Caco-2 (cell line): ENCODE data around the gene TBPL2. TPM values are rescaled to one million over a fixed set of nuclear protein-coding genes. Genes with fewer than 3 reads are reported as not detected.
A peak's percentile ranks its signal among the peaks of the same experiment; 100 is the strongest.
"Not testable (repeated sequence)": the region's sequence is repeated elsewhere in the genome, so short reads cannot be mapped to it uniquely, and the experiment has no call there.

Source experiments
- BruUV-seq: library from RNA; stranded (reverse); fragments of 400-500 nt; replicated peaks from 2 replicates; lab custom pipeline; 2021; lab: Mats Ljungman, UMichigan
- CTCF ChIA-PET: fragments of 300-600 bp; sonication (Branson Sonifier 250); formaldehyde crosslinking; loops from one replicate; lab custom pipeline; 2022; ENCODE audit warnings: antibody characterized with exemption; lab: Charles Lee
- POLR2A ChIA-PET: fragments of 300-600 bp; sonication (Branson Sonifier 250); formaldehyde crosslinking; loops from one replicate; lab custom pipeline; 2022; ENCODE audit warnings: antibody characterized with exemption; lab: Charles Lee
- DNase-seq, 2 experiments: peaks; one replicate each; pipeline versions ENCODE4 v3.0.0 to v3.0.0-alpha.2; 2020 to 2022
- H3K27me3 ChIP-seq: replicated peaks from 2 replicates; pipeline ENCODE4 v1.6.0; 2011; ENCODE audit warnings: low read length; ENCODE audit not compliant: control insufficient read depth, insufficient read depth
- H3K36me3 ChIP-seq: 2 replicates; pipeline ENCODE4 v1.5.1; 2011; ENCODE audit warnings: low read length; ENCODE audit not compliant: control insufficient read depth, insufficient read depth
- H3K4me1 ChIP-seq: fragments of 250-450 bp; sonication (Bioruptor Pico); 2 replicates; pipeline ENCODE4 v1.5.1; 2020; ENCODE audit warnings: mild to moderate bottlenecking
- H3K4me3 ChIP-seq: 2 replicates; pipeline ENCODE4 v1.5.1; 2011; ENCODE audit warnings: low read depth, mild to moderate bottlenecking, control low read depth, low read length
- H3K9me3 ChIP-seq: fragments of 250-450 bp; sonication (Bioruptor Pico); 2 replicates; pipeline ENCODE4 v1.5.1; 2020; ENCODE audit warnings: mild to moderate bottlenecking, moderate library complexity
- H3K27ac Mint-ChIP-seq: one replicate; pipeline ENCODE4 v1.8.0; 2022; ENCODE audit warnings: mixed read lengths; ENCODE audit not compliant: unreplicated experiment
- H3K27me3 Mint-ChIP-seq: one replicate; pipeline ENCODE4 v1.8.0; 2022; ENCODE audit warnings: mixed read lengths; ENCODE audit not compliant: insufficient read depth, unreplicated experiment
- H3K36me3 Mint-ChIP-seq: one replicate; pipeline ENCODE4 v1.8.0; 2022; ENCODE audit warnings: mild to moderate bottlenecking, mixed read lengths; ENCODE audit not compliant: insufficient read depth, unreplicated experiment
- H3K4me1 Mint-ChIP-seq: one replicate; pipeline ENCODE4 v1.8.0; 2022; ENCODE audit warnings: low read depth, mixed read lengths; ENCODE audit not compliant: unreplicated experiment
- H3K4me3 Mint-ChIP-seq: one replicate; pipeline ENCODE4 v1.8.0; 2022; ENCODE audit warnings: mild to moderate bottlenecking, moderate library complexity, mixed read lengths; ENCODE audit not compliant: unreplicated experiment
- H3K9me3 Mint-ChIP-seq: one replicate; pipeline ENCODE4 v1.8.0; 2022; ENCODE audit warnings: mixed read lengths; ENCODE audit not compliant: unreplicated experiment
- intact Hi-C: fragments of 100-400 bp; cut with micrococcal nuclease; formaldehyde crosslinking; loops from one replicate; pipeline ENCODE4 v1.10.0; 2022; ENCODE audit not compliant: unreplicated experiment
- total RNA-seq: library from RNA; stranded (reverse); gene quantifications from 2 replicates; pipeline ENCODE4 v1.2.3, GENCODE V29; 2022
- TF ChIP-seq, protein P1 (sequence below), 2 experiments: fragments of 200-600 bp in 1 of 2; IDR thresholded peaks; 1 replicate in 1 of 2; 2 replicates in 1 of 2; pipeline versions ENCODE4 v1.5.1 to v1.8.0; 2011 to 2022; ENCODE audit warnings: antibody characterized with exemption in 1 of 2, control low read depth in 1 of 2, inconsistent platforms in 1 of 2, low read depth in 1 of 2, low read length in 1 of 2, mild to moderate bottlenecking in 1 of 2, moderate library complexity in 1 of 2; ENCODE audit not compliant: insufficient read depth in 1 of 2, severe bottlenecking in 1 of 2, unreplicated experiment in 1 of 2

The TBPL2 gene
- total RNA-seq, 1 experiment from 2014 or later = not detected

DNA sequence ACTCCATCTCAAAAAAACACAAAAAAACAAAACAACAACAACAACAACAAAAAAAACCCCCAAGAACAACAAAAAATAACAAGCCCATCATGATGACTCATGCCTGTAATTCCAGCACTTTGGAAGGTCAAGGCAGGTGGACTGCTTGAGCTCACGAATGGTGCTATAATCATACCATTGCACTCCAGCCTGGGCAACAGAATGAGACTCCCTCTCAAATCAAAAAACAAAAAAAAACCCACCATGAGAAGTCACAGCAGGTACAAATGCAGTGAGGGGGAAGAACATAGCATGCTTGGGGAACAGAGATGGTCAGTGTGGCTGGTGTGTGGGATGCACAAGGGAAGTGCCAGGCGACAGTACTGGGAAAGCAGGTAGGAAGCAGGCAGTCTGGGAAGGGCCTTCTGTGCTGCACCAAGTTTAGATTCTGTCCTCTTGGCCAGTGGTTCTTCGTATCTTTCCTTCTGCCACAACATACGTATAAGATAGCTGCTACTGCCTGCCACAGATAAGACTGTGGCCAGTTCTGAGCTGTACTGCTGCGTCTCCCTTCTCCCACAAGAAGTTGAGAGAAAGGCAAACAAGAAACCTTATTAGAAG is 56.8 kb downstream of the TBPL2 start:
- Mint-ChIP-seq H3K27ac (peak overlapping the region; percentile 31), H3K4me1 (peaks cover 14% of the 10 kb centered on the region), H3K4me3 (no peak overlapping the region), H3K27me3 (no peaks in the 10 kb centered on the region), H3K9me3 (no peaks in the 10 kb centered on the region), H3K36me3 (peaks cover 29% of the 10 kb centered on the region)
- Histone ChIP-seq H3K27me3 (no peaks in the 10 kb centered on the region), H3K36me3 (peaks cover 2% of the 10 kb centered on the region; the same call in 1 of the 2 replicates), H3K9me3 (no peaks in the 10 kb centered on the region), H3K4me1 (peaks cover 29% of the 10 kb centered on the region), H3K4me3 (no peak overlapping the region)
- no TSS peak for BruUV-seq
- TF ChIP-seq, protein P1, sequence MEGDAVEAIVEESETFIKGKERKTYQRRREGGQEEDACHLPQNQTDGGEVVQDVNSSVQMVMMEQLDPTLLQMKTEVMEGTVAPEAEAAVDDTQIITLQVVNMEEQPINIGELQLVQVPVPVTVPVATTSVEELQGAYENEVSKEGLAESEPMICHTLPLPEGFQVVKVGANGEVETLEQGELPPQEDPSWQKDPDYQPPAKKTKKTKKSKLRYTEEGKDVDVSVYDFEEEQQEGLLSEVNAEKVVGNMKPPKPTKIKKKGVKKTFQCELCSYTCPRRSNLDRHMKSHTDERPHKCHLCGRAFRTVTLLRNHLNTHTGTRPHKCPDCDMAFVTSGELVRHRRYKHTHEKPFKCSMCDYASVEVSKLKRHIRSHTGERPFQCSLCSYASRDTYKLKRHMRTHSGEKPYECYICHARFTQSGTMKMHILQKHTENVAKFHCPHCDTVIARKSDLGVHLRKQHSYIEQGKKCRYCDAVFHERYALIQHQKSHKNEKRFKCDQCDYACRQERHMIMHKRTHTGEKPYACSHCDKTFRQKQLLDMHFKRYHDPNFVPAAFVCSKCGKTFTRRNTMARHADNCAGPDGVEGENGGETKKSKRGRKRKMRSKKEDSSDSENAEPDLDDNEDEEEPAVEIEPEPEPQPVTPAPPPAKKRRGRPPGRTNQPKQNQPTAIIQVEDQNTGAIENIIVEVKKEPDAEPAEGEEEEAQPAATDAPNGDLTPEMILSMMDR (IDR thresholded peaks at IDR 0.05; ENCODE audit: insufficient read depth in 1 of 2, low read depth in 1 of 2, low read length in 1 of 2, severe bottlenecking in 1 of 2, unreplicated experiment in 1 of 2) = no peak
- CTCF ChIA-PET = no interaction called here
- no peak for DNase-seq
- intact Hi-C loops = no loop called here
- POLR2A ChIA-PET = no interaction called here

- H3K36me3 ChIP-seq, BruUV-seq, intact Hi-C loops, POLR2A ChIA-PET, H3K4me3 Mint-ChIP-seq, H3K9me3 ChIP-seq, H3K9me3 Mint-ChIP-seq, H3K27me3 ChIP-seq, CTCF ChIA-PET, H3K27me3 Mint-ChIP-seq, H3K4me3 ChIP-seq, DNase-seq: not testable (repeated sequence)
- Mint-ChIP-seq H3K36me3 (peaks cover 29% of the 10 kb centered on the region), H3K27ac (peak overlapping the region; percentile 31), H3K4me1 (peaks cover 14% of the 10 kb centered on the region)
- H3K4me1 ChIP-seq = peaks cover 29% of the 10 kb centered on the region
These were observed 57.4 kb downstream of the TBPL2 start for GRCh38 chr14:55383056-55383466.

- Histone ChIP-seq H3K9me3 (no peaks in the 10 kb centered on the region), H3K4me3 (no peak overlapping the region), H3K27me3 (no peaks in the 10 kb centered on the region), H3K36me3 (peaks cover 2% of the 10 kb centered on the region; the same call in 1 of the 2 replicates), H3K4me1 (peaks cover 29% of the 10 kb centered on the region)
- peaks cover 29% of the 10 kb centered on the region for H3K36me3 Mint-ChIP-seq
- peak in 1 of 2 experiments; percentile 4 for DNase-seq
- CTCF ChIA-PET = no interaction called here
- peaks cover 14% of the 10 kb centered on the region for H3K4me1 Mint-ChIP-seq
- intact Hi-C loops = no loop called here
- POLR2A ChIA-PET = no interaction called here
- no peak overlapping the region for H3K4me3 Mint-ChIP-seq
- no peaks in the 10 kb centered on the region for H3K27me3 Mint-ChIP-seq
- H3K27ac Mint-ChIP-seq = no peak overlapping the region
- TF ChIP-seq, protein P1 (IDR thresholded peaks at IDR 0.05; ENCODE audit: insufficient read depth in 1 of 2, low read depth in 1 of 2, low read length in 1 of 2, severe bottlenecking in 1 of 2, unreplicated experiment in 1 of 2) = no peak
- BruUV-seq = no TSS peak
- no peaks in the 10 kb centered on the region for H3K9me3 Mint-ChIP-seq
These were observed 57.9 kb downstream of the TBPL2 start for GRCh38 chr14:55382483-55382882.
